Measurements from ENCODE around the gene BCAP31. TPM values are rescaled to one million over a fixed set of nuclear protein-coding genes. Genes with fewer than 3 reads are reported as not detected.

Gene BCAP31
- total and polyA plus RNA-seq, 7 experiments from 2014 or later: 80.2 to 329 (median 118) TPM

GRCh38 chrX:153735274-153735673 is 11.1 kb upstream of the BCAP31 start:
- Histone ChIP-seq H3K4me1 (ENCODE audit: control insufficient read depth in 2 of 2, insufficient read depth in 2 of 2, low read length in 2 of 2) (peaks cover 5 to 11% of the 10 kb centered on the region in 2 donors), H3K27ac (ENCODE audit: low read depth, low read length) (no peak overlapping the region), H3K9me3 (ENCODE audit: control insufficient read depth in 2 of 3, low read length in 3 of 3) (no peaks in the 10 kb centered on the region), H3K27me3 (ENCODE audit: control insufficient read depth in 2 of 2, insufficient read depth in 2 of 2, low read length in 2 of 2) (no peaks in the 10 kb centered on the region), H3K4me3 (ENCODE audit: low read length) (no peak overlapping the region), H3K36me3 (ENCODE audit: control insufficient read depth in 2 of 3, insufficient read depth in 3 of 3, low read length in 3 of 3) (peaks cover 0 to 8% (median 0%) of the 10 kb centered on the region in 3 experiments)
- intact Hi-C loops (cut with micrococcal nuclease): no loop called here
- ATAC-seq (peak; percentile 67), DNase-seq (no peak)
- POLR2A ChIA-PET: no interaction called here
- no peak overlapping the region for H3K4me3 Mint-ChIP-seq
- peaks cover 0 to 11% (median 0%) of the 10 kb centered on the region in 11 donors for H3K9me3 Mint-ChIP-seq
- H3K4me1 Mint-ChIP-seq: peaks cover 0 to 32% (median 20%) of the 10 kb centered on the region in 7 donors
- no peaks in the 10 kb centered on the region for H3K27me3 Mint-ChIP-seq
- CTCF ChIA-PET: no interaction called here
- H3K36me3 Mint-ChIP-seq: peaks cover 8 to 30% (median 18%) of the 10 kb centered on the region in 5 donors
- H3K27ac Mint-ChIP-seq: no peak overlapping the region

GRCh38 chrX:153734871-153735270 is 10.7 kb upstream of the BCAP31 start:
- ATAC-seq (no peak), DNase-seq (no peak)
- Mint-ChIP-seq H3K27ac (peak overlapping the region in 1 of 9 donors; percentile 23), H3K27me3 (no peaks in the 10 kb centered on the region), H3K9me3 (peaks cover 0 to 11% (median 0%) of the 10 kb centered on the region in 11 donors), H3K4me1 (peaks cover 0 to 28% (median 16%) of the 10 kb centered on the region in 7 donors), H3K36me3 (peaks cover 8 to 29% (median 18%) of the 10 kb centered on the region in 5 donors), H3K4me3 (no peak overlapping the region)
- intact Hi-C loops (cut with micrococcal nuclease): no loop called here
- no peak overlapping the region for H3K27ac ChIP-seq (ENCODE audit: low read depth, low read length)
- peaks cover 0 to 8% (median 0%) of the 10 kb centered on the region in 3 experiments for H3K36me3 ChIP-seq (ENCODE audit: control insufficient read depth in 2 of 3, insufficient read depth in 3 of 3, low read length in 3 of 3)
- ChIA-PET CTCF (no interaction called here), POLR2A (no interaction called here)
- H3K27me3 ChIP-seq (ENCODE audit: control insufficient read depth in 2 of 2, insufficient read depth in 2 of 2, low read length in 2 of 2): no peaks in the 10 kb centered on the region
- H3K4me1 ChIP-seq (ENCODE audit: control insufficient read depth in 2 of 2, insufficient read depth in 2 of 2, low read length in 2 of 2): peaks cover 3 to 7% of the 10 kb centered on the region in 2 donors
- H3K4me3 ChIP-seq (ENCODE audit: low read length): no peak overlapping the region
- no peaks in the 10 kb centered on the region for H3K9me3 ChIP-seq (ENCODE audit: control insufficient read depth in 2 of 3, low read length in 3 of 3)

- H3K27ac Mint-ChIP-seq: peak overlapping the region in 1 of 9 donors; percentile 33
- H3K27me3 ChIP-seq (ENCODE audit: control insufficient read depth in 2 of 2, insufficient read depth in 2 of 2, low read length in 2 of 2): no peaks in the 10 kb centered on the region
- H3K4me1 ChIP-seq (ENCODE audit: control insufficient read depth in 2 of 2, insufficient read depth in 2 of 2, low read length in 2 of 2): no peaks in the 10 kb centered on the region
- peaks cover 0 to 25% (median 6%) of the 10 kb centered on the region in 7 donors for H3K4me1 Mint-ChIP-seq
- H3K36me3 ChIP-seq (ENCODE audit: control insufficient read depth in 2 of 3, insufficient read depth in 3 of 3, low read length in 3 of 3): peaks cover 0 to 12% (median 0%) of the 10 kb centered on the region in 3 experiments
- H3K36me3 Mint-ChIP-seq: peaks cover 8 to 33% (median 18%) of the 10 kb centered on the region in 5 donors
- ATAC-seq (no peak), DNase-seq (no peak)
- H3K9me3 Mint-ChIP-seq: peaks cover 0 to 11% (median 0%) of the 10 kb centered on the region in 11 donors
- H3K9me3 ChIP-seq (ENCODE audit: control insufficient read depth in 2 of 3, low read length in 3 of 3): no peaks in the 10 kb centered on the region
- intact Hi-C loops (cut with micrococcal nuclease): no loop called here
- H3K27me3 Mint-ChIP-seq: no peaks in the 10 kb centered on the region
- no peak overlapping the region for H3K4me3 Mint-ChIP-seq
- no peak overlapping the region for H3K27ac ChIP-seq (ENCODE audit: low read depth, low read length)
- no peak overlapping the region for H3K4me3 ChIP-seq (ENCODE audit: low read length)
- POLR2A ChIA-PET: no interaction called here
- CTCF ChIA-PET: no interaction called here
These were observed 9.6 kb upstream of the BCAP31 start for GRCh38 chrX:153733651-153734240.

- Histone ChIP-seq H3K36me3 (ENCODE audit: control insufficient read depth in 2 of 3, insufficient read depth in 3 of 3, low read length in 3 of 3) (peaks cover 0 to 12% (median 0%) of the 10 kb centered on the region in 3 experiments), H3K4me3 (ENCODE audit: low read length) (no peak overlapping the region), H3K4me1 (ENCODE audit: control insufficient read depth in 2 of 2, insufficient read depth in 2 of 2, low read length in 2 of 2) (peaks cover 0 to 5% of the 10 kb centered on the region in 2 donors), H3K27me3 (ENCODE audit: control insufficient read depth in 2 of 2, insufficient read depth in 2 of 2, low read length in 2 of 2) (no peaks in the 10 kb centered on the region), H3K27ac (ENCODE audit: low read depth, low read length) (no peak overlapping the region), H3K9me3 (ENCODE audit: control insufficient read depth in 2 of 3, low read length in 3 of 3) (no peaks in the 10 kb centered on the region)
- Mint-ChIP-seq H3K27me3 (no peaks in the 10 kb centered on the region), H3K27ac (peak overlapping the region in 1 of 9 donors; percentile 62), H3K4me1 (peaks cover 0 to 29% (median 12%) of the 10 kb centered on the region in 7 donors), H3K4me3 (no peak overlapping the region), H3K9me3 (peaks cover 0 to 11% (median 0%) of the 10 kb centered on the region in 11 donors), H3K36me3 (peaks cover 8 to 33% (median 18%) of the 10 kb centered on the region in 5 donors)
- ATAC-seq (peak; percentile 80), DNase-seq (no peak)
- intact Hi-C loops (cut with micrococcal nuclease): no loop called here
- ChIA-PET CTCF (no interaction called here), POLR2A (no interaction called here)
These were observed 8.2 kb upstream of the BCAP31 start for GRCh38 chrX:153732401-153732800.

GRCh38 chrX:153731845-153732215 is 7.6 kb upstream of the BCAP31 start:
- Mint-ChIP-seq H3K36me3 (peaks cover 8 to 33% (median 18%) of the 10 kb centered on the region in 5 donors), H3K4me1 (peaks cover 0 to 34% (median 17%) of the 10 kb centered on the region in 7 donors), H3K4me3 (no peak overlapping the region), H3K9me3 (peaks cover 0 to 11% (median 0%) of the 10 kb centered on the region in 11 donors), H3K27me3 (no peaks in the 10 kb centered on the region), H3K27ac (peak overlapping the region in 1 of 9 donors; percentile 54)
- POLR2A ChIA-PET: no interaction called here
- ATAC-seq (no peak), DNase-seq (no peak)
- Histone ChIP-seq H3K4me1 (ENCODE audit: control insufficient read depth in 2 of 2, insufficient read depth in 2 of 2, low read length in 2 of 2) (peaks cover 3 to 9% of the 10 kb centered on the region in 2 donors), H3K4me3 (ENCODE audit: low read length) (no peak overlapping the region), H3K9me3 (ENCODE audit: control insufficient read depth in 2 of 3, low read length in 3 of 3) (no peaks in the 10 kb centered on the region), H3K27ac (ENCODE audit: low read depth, low read length) (no peak overlapping the region), H3K36me3 (ENCODE audit: control insufficient read depth in 2 of 3, insufficient read depth in 3 of 3, low read length in 3 of 3) (peaks cover 0 to 8% (median 0%) of the 10 kb centered on the region in 3 experiments), H3K27me3 (ENCODE audit: control insufficient read depth in 2 of 2, insufficient read depth in 2 of 2, low read length in 2 of 2) (no peaks in the 10 kb centered on the region)
- CTCF ChIA-PET: no interaction called here
- intact Hi-C loops (cut with micrococcal nuclease): no loop called here

DNA sequence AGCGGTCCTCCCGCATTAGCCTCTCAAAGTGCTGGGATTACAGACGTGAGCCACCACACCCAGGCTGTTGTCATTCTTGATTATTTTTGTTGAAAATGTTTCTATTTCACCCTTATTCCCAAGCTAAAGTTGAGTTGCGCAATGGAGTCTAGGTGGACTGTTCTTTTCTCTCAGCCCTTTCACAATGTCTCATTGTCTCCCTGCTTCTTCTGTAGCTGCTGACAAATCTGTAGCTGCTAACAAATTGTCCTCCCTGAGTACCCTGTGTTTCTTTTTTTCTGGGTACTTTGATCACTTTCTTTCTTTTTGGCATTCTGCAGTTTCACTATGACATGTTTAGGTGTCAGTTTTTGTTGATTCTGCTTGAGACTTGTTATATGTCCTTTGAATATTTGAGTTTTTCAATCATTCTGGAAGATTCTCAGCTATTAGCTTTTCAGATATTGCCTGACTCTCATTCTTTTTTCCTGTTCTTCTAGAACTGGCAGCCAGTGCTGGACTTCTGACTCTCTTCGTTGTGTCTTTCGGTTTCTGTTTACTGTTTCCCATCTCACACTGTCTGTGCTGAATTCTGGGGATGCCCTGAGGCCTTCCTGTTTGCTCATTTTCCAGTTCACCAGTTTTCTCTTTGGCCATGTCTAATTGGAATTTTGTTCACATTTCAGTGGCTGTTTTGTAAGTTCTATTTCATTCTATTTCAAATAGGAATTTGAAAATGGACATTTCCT is 7.1 kb upstream of the BCAP31 start:
- no peaks in the 10 kb centered on the region for H3K27me3 Mint-ChIP-seq
- no peaks in the 10 kb centered on the region for H3K27me3 ChIP-seq (ENCODE audit: control insufficient read depth in 2 of 2, insufficient read depth in 2 of 2, low read length in 2 of 2)
- no peak for DNase-seq
- no peak overlapping the region for H3K4me3 Mint-ChIP-seq
- ATAC-seq: no peak
- peaks cover 0 to 11% (median 0%) of the 10 kb centered on the region in 11 donors for H3K9me3 Mint-ChIP-seq
- H3K4me3 ChIP-seq (ENCODE audit: low read length): no peak overlapping the region
- no peak overlapping the region for H3K27ac ChIP-seq (ENCODE audit: low read depth, low read length)
- no peaks in the 10 kb centered on the region for H3K9me3 ChIP-seq (ENCODE audit: control insufficient read depth in 2 of 3, low read length in 3 of 3)
- H3K36me3 ChIP-seq (ENCODE audit: control insufficient read depth in 2 of 3, insufficient read depth in 3 of 3, low read length in 3 of 3): peaks cover 0 to 4% (median 0%) of the 10 kb centered on the region in 3 experiments
- POLR2A ChIA-PET: no interaction called here
- peaks cover 8 to 33% (median 18%) of the 10 kb centered on the region in 5 donors for H3K36me3 Mint-ChIP-seq
- intact Hi-C loops (cut with micrococcal nuclease): no loop called here
- H3K4me1 Mint-ChIP-seq: peaks cover 0 to 36% (median 19%) of the 10 kb centered on the region in 7 donors
- peaks cover 3 to 15% of the 10 kb centered on the region in 2 donors for H3K4me1 ChIP-seq (ENCODE audit: control insufficient read depth in 2 of 2, insufficient read depth in 2 of 2, low read length in 2 of 2)
- CTCF ChIA-PET: no interaction called here
- peak overlapping the region in 2 of 9 donors; percentile 53 to 54 for H3K27ac Mint-ChIP-seq
